DMS53 treated with DMSO at 0.1 percent for 48 hours (cell line): ENCODE measurements around the gene SMARCAL1.
"Not testable (repeated sequence)": the region's sequence is repeated elsewhere in the genome, so short reads cannot be mapped to it uniquely, and the experiment has no call there.

ENCODE experiments used
- DNase-seq: peaks from one replicate; lab custom pipeline; 2025; ENCODE audit not compliant: unreplicated experiment; lab: John Stamatoyannopoulos, UW

SMARCAL1 gene

DNA sequence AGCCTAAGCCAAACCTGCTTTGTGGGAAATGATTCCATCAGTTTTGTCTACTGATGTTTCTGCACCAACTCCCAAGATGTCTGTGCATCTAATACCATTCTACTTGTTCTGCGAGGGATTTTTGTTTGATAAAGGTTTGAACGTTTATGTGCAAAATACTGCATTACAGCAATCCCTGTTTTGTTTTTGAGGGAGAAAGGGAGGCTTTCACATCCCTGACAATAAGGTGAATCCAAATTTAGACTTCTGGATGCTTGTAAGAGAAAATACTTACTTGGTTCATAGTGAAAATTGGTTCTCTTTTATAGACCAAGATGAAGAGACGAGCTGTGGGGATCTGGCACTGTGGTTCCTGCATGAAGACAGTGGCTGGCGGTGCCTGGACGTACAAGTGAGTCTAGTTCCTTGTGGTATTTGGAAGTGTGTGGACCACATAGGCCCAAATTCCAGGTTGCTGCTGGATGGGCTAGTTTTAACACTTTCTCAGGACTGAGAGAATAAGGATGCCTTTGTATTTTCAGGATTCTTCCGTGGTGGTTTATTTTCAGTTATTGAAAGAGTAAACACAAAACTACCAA lies 87.4 kb downstream of the SMARCAL1 start:
- no peak for DNase-seq

DNA sequence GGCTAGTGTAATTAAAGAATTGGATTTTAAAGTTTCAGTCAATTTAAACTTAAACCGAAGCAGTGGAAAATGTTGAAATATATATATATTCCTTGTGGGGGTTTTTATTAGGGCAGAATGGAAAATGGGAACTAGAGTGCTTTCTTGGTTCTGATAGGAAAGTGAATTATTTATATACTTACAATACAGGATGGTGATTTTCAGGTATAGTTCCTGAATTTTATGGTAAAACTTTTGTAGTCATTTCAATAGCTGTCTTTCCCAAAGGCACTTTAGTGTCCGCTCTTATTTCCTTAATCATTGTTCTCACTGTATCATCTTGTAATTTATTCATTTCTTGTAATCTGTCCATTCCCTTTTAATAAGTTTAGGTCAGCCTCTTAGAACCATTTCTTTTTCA lies 88.3 kb downstream of the SMARCAL1 start:
- no peak for DNase-seq

DNA sequence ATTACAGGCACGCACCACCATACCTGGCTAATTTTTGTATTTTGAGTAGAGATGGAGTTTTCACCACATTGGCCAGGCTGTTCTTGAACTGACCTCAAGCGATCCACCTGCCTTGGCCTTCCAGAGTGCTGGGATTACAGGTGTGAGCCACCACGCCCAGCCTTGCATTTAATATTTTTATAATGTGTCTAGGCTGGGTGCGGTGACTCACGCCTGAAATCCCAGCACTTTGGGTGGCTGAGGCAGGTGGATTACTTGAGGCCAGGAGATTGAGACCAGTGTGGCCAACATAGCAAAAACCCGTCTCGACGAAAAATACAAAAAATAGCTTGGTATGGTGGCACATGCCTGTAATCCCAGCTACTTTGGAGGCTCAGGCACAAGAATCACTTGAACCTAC lies 89.6 kb downstream of the SMARCAL1 start:
- no peak for DNase-seq

DNA sequence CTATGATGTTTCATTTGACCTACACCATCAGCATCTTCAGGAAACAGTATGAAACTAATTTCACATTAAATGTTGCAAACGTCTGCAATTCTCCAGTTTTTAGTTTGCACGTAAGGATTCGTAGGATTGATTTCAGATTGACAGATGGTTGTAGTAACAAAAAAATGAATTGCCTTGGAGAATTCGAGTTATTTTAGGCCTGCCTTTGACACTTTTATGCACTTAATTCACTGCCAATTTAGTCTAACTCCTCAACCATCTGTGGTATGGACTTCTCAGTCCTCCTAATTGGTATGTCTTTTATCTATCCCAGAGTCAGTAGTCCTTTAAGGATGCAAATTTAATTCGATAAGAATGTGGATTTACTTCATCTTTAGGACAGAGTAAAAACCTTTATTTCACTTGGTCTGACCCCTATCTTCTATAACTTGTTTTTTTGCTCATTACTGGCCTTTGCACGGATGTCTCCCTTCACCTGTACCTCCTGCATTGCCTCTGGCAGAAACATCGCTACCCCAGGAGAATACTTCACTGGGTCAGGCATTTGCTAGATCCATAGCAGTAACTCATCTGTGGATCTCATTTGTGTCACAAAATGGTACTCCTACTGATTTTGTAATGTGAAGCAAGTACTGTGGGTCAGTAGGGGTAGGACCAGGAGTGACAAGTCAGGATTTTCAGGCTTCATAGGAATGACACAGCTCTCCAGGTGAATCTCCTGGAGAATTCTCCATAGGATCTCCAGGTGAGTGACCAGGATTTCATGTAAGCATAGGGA lies 90.3 kb downstream of the SMARCAL1 start:
- no peak for DNase-seq

DNA sequence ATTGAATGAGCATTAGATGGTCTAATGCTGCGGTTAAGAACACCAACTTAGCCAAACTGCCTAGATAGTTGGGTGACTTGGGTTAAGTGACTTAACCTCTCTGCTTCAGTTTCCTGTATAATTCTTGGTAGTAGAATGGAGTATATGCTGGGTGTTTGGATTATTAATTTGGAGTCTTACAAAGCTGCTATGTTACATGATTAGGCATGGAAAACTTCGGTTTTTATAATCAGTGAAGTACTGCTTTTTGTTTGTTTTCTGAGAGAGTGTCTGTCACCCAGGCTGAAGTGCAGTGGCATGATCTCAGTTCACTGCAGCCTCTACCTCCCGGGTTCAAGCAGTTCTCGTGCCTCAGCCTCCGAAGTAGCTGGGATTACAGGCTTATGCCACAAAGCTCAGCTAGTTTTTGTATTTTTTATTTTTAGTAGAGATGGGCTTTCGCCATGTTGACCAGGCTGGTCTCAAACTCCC lies 90.9 kb downstream of the SMARCAL1 start:
- DNase-seq, result no peak

DNA sequence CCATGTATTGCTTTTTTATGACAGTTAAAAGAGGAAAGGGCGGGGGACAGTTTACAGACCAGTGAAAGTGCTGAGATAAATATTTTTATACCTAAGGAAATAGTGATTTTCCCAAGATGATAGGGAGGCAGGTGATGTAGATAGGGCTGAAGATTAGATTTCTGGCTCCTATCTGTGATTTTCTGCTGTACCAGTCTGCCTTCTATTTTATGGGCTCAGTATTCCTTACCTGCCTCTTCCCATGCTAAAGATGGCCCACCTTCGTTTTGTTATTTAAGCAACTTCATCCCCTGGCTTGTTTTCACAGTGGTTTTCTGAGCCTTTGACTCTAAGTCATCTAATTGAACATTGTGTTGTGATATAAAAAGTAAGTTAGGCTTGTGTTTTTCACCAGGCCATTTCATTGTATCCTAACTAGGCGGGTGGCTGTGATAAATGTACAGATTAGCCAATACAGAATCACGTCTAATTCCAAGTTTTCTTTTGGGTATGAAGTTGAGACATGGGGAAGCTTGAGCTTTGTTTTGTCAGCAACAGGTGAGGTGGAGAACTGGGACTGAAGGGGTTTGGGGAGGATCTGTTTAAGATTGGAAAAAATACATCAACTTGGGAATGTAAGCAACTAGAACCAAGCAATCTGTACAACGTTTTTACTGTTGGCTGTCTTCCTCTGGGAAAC lies 91.6 kb downstream of the SMARCAL1 start:
- no peak for DNase-seq

DNA sequence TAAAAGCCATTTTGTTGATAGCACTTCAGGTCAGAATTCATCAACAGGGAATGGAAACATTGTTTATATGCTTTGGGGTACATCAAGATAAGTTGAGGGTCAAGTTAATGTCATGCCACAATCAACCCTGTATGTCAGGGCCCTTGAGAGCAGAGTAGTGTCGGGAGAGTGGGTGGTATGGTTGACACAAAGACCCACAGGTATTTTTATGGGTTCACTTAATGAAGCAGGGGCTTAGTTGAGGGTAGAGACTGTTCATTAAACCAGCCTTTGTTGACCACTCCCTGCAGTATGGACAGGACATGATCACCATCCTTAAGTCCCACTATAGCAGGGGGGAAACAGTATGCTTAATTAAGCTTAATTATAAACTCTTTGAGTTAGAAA lies 92.1 kb downstream of the SMARCAL1 start:
- DNase-seq, result no peak

DNA sequence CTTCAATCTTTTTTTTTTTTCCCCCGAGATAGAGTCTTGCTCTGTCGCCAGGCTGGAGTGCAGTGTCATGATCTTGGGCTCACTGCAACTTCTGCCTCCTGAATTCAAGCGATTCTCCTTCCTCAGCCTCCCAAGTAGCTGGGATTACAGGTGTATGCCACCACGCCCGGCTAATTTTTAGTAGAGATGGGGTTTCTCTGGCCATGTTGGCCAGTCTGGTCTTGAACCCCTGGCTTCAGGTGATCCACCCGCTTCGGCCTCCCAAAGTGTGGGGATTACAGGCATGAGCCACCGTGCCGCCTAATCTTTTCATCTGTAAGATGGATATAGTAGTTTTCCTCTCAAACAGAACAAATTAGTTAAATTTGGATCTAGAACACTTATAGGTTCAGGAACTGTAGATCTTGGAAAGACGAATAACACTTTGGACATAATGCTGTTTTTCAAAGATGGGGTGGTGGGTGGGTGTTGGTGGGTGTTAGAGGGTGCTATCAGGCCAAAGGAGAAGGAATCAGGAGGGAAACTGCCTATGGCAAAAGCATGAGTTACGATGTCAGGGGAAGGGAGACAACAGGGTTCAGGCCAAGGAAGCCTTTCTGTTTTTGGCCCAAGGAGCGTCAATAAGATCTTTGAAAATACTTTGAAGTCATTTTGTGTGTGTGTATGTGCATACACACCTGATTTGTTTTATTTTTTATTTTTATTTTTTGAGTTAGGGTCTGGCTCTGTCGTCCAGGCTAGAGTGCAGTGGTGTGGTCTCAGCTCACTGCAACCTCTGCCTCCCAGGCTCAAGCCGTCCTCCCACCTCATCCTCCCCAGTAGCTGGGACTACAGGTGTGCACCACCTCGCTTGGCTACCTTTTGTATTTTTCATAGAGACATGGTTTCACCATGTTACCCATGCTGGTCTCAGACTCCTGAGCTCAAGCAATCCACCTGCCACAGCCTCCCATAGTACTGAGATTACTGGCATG lies 93.1 kb downstream of the SMARCAL1 start:
- DNase-seq, result no peak

DNA sequence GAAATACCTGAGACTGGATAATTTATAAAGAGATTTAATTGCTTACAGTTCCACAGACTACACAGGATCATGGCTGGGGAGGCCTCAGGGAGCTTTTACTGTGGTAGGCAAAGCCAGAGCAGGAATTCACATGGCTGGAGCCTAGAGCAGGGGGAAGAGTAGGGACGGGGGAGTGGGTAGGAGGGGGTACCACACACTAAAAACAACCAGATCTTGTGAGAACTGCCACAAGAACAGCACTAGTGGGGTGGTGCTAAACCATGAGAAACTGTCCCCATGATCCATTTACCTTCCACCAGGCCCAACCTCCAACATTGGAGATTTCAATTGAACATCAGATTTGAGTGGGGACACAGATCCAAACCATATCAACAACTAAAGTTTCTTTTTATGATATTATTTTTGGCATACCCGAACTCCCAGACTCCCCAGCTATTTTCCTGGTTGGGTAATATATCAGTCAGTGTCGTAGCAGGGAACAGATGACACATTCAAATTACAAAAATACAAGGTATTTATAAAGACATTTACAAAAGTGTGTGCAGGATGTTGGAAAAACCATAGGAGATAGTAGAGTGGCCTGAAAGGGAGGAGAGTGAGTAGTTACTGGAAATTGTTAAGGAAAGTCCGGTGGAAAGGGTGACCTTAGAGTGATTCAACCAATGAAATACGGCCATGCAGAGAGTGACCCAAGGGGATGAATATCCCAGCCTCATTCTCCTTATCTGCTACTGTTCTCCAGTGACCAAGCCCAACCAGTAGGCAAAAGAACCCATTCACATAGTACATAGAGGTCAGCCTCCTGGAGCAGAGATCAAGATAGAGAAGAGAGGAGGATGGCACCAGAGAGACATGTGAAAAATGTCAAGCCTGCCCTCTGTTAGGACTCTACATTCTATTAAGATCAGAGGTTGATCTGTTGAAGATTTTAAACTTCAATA lies 95.2 kb downstream of the SMARCAL1 start:
- DNase-seq, result no peak

DNA sequence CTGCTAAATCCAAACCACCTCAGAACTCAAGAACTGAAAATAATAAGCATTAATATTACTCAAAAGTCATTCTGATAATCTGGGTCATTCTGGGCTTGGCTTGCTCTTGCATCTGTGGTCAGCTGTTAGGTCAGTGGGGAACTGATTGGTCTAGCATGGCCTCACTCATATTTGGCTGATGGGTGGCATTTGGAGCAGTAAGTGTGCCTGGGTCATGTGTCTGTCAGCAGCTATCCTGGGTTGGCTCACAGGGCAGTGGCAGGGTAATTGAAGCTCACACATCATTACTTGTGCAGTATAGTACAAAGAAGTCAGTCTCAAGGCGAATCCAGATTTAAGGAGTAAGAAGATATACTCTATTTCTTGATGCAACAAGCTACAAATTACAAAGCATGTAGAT lies 95.9 kb downstream of the SMARCAL1 start:
- no peak for DNase-seq

DNA sequence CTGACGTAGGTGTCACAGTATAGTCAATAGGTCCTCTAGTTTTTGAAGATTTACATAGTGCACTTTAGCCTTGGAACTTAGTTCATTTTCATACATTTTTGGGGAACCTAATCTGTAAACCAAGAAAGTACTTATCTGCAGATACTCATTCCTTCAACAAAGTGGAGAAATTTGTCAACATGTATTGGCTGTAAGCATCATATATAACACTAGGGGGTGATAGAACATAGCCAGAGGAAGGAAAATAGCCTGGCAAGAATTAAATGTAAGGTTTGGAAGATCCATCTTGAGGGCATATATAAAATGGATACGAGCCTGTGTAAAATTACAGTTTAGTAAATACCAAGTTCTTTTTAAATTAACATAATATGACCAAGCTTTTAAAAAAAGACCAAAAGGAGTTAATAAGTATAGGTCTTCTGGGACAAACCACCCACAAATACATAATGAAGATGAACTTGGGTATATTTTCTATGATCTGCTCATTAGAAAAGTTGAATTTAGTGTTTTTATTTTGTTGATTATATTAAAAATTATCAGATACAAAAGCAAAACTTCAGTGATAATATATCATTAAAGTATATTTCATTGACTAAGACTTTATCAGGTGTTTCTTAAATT lies 104.6 kb downstream of the SMARCAL1 start:
- peak; percentile 54 for DNase-seq

DNA sequence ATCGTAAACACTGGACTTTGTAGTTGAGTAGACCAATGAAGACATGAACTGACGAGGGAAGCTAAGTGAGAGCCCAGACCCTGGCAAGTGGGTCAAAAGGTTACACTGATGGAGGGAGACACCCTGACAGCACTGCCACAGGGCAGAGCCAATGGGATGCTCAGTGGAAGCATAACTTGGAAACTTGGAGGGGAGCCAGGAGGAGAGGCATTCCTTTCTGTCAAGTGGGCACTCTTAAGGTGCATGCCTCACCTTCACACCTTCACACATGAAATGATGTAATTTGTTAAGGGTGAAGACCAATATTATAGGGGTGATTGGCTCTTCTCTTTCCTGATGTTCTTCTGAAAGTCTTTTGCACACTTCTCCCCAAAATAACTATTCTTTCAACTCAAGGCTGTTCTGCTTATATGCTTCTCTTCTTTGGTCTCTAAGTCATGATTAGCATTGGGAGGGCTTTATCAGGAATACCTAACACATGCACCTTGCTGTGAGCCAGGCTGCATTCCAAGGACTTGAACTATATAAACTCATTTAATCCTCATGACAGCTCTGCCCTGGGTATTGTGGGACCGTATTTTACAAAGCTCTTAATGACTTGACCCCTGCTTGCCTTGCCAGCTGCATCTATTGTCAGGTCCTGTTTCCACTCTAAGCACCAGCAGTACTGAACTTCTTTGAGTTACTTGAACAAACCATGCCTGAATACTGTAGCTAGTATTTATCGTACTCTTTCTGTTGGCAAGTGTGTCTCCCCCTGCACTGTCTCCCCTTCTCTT lies 105.4 kb downstream of the SMARCAL1 start:
- no peak for DNase-seq

DNA sequence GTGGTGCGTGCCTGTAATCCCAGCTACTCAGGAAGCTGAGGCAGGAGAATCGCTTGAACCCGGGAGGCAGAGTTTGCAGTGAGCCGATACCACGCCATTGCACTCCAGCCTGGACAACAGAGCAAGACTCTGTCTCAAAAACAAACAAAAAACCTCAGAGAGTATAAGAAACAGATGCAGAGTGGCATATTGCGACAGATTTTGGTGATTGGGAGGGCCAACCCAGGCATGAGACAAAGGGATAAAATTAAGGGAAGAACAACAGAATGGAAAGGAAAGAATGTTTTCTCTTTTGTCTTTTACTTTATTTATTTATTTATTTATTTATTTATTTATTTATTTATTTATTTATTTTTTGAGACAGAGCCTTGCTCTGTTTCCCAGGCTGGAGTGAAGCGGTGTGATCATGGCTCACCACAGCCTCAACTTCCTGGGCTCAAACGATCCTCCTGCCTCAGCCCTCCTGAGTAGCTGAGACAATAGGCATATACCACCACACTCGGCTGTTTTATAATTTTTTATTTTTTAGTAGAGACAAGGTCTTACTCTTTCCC lies 106.4 kb downstream of the SMARCAL1 start:
- not testable (repeated sequence) for DNase-seq

DNA sequence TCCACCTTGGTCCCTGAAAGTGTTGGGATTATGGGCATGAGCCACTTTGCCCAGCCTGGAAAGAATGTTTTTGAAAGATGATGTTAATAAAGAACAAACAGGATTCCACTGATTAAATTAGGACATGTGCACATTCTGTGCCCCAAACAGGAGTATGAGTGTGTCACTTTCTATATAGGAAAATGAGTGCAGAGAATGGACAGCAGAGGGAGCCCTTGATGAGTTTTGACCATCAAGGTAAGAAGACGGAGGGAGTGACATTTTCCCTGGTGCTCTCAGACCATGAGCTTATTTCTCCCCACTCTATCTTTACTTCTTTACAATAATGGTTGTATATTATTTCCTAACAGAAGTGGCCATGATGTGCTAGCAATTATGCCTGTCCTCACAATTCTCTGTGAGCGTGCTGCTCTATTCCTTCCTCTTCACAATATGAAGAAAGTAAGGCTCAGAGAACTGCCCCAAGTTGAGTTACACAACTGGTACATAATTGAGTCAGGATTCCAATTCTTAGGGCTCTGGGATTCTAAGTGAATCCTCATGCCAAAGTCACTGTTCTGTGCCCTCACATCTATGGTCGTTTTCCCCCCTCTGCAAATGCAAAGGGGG lies 107.0 kb downstream of the SMARCAL1 start:
- DNase-seq, result peak; percentile 50

DNA sequence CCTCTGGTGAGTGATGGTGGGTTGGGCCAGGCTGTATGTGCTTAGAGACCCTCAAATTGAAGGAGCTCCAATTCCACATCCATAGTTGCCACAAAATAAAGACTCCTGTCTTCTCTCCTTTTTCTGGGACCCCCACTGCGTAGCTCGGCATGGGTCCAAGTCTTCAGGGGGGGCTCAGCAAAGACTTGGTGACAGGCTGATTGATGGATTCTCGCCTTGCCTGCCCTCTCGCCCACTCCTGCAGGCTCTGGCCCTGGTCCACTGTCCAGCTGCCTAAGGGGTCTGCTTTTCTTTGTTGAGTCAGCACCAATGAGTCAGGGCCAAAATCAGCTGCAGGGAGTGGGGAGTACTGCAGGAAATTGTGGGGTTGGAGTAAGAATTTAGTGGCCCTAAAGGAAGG lies 107.8 kb downstream of the SMARCAL1 start:
- DNase-seq, result no peak

DNA sequence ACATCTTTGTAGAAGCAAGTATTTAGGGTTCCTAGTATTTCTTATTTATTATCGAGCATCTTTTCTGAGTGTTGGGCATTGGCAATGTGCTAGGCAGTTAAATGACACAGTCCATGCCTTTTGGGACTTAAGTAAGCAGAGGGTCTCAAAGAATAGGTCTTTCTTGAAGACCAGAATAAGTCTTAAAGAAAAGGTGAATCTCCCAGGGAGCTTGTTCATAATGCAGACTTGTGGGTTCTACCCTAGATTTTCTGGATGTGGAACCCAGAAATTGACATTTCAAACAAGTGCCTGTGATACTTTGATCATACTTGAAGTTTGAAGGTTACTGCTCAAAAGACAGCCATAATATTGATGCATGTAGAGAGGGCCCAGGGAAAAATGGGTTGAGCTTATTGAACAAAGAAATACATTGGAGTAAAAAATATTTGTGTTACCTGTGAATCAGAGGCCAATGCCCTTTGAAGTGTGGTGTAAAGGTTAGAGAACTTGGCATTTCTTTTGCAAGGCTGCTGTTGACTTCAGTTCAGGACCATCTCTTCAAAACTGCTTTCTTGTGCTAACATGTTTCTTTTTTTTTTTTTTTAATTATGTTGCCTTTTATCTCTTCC lies 110.7 kb downstream of the SMARCAL1 start:
- DNase-seq, result no peak

DNA sequence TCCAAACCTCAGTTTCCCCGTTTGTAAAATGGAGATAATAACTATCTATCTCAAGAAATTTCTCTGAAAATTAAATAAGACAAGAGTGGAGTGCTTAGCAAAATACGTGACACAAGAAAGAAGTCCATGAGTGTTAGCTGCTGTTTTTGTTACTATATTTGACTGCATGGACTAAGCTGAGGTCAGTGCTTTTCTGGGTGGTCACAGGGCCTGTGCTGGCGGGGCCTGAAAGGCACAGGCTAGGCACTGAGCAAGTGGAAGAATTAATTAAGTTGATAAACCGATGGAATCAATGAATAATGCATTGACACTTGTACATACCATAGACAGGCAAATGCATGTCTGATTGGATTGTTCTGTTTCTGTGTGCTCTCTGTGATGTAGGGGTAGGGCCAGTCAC lies 113.7 kb downstream of the SMARCAL1 start:
- DNase-seq, result no peak

DNA sequence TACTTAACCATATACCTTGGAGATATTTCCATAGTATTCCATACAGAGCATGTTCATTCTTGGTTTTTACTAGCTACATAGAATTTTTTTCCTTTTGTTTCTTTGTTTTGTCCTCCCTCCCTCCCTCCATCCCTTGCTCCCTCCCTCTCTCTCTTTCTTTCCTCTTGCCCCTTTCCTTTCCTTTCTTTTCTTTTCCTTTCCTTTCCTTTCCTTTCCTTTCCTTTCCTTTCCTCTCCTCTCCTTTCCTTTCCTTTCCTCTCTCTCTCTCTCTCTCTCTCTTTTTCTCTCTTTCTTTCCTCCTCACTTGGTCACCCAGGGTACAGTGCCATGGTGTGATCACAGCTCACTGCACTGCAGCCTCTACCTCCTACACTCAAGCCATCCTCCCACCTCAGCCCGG lies 114.7 kb downstream of the SMARCAL1 start:
- no peak for DNase-seq
